Measurements from ENCODE around the gene TWIST1. TPM values are rescaled to one million over a fixed set of nuclear protein-coding genes. Genes with fewer than 3 reads are reported as not detected.

The TWIST1 gene
- total RNA-seq, 2 donors from 2014 or later = 1.6 to 6.4 TPM

- H3K36me3 ChIP-seq = no peaks in the 10 kb centered on the region
- no peaks in the 10 kb centered on the region for H3K27me3 ChIP-seq (replicated peaks; ENCODE audit: insufficient read depth)
- H3K27ac ChIP-seq = no peak overlapping the region
- H3K4me3 ChIP-seq = no peak overlapping the region
- 56% methylated on average over 6 of the region's 6 CpGs for WGBS
- no peaks in the 10 kb centered on the region for H3K9me3 ChIP-seq
- TF ChIP-seq, protein P1, sequence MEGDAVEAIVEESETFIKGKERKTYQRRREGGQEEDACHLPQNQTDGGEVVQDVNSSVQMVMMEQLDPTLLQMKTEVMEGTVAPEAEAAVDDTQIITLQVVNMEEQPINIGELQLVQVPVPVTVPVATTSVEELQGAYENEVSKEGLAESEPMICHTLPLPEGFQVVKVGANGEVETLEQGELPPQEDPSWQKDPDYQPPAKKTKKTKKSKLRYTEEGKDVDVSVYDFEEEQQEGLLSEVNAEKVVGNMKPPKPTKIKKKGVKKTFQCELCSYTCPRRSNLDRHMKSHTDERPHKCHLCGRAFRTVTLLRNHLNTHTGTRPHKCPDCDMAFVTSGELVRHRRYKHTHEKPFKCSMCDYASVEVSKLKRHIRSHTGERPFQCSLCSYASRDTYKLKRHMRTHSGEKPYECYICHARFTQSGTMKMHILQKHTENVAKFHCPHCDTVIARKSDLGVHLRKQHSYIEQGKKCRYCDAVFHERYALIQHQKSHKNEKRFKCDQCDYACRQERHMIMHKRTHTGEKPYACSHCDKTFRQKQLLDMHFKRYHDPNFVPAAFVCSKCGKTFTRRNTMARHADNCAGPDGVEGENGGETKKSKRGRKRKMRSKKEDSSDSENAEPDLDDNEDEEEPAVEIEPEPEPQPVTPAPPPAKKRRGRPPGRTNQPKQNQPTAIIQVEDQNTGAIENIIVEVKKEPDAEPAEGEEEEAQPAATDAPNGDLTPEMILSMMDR (IDR thresholded peaks at IDR 0.05) = no peak
- TF ChIP-seq POLR2A (IDR thresholded peaks at IDR 0.05) (no peak), POLR2AphosphoS5 (IDR thresholded peaks at IDR 0.05) (no peak)
- intact Hi-C loops (cut with DNase I) = no loop called here
- DNase-seq (ENCODE audit: low spot score) = no peak
- no peaks in the 10 kb centered on the region for H3K4me1 ChIP-seq (replicated peaks)
Measured at GRCh38 chr7:19091550-19092200, 25.8 kb downstream of the TWIST1 start.

DNA sequence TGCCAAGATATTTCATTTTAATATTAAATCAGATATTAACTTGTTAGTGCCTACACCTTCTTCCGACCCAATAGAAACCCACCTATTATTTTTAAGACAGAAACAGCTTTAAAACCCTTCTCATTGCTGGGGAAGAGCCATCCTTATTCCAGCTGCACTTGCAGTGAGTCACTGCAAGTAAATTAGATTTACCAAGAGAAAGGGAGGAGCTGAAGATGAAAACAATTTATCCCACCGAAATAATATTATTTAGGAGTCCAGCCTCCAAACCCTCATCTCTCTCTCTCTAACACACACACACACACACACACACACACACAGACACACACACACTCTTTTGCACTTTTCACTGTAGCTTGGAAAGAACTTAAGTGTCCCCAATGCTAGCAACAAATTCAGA, 26.9 kb downstream of the TWIST1 start:
- H3K27me3 ChIP-seq (replicated peaks; ENCODE audit: insufficient read depth) = no peaks in the 10 kb centered on the region
- no peak overlapping the region for H3K27ac ChIP-seq
- 90% methylated on average over 2 of the region's 2 CpGs for WGBS
- TF ChIP-seq POLR2AphosphoS5 (IDR thresholded peaks at IDR 0.05) (no peak), POLR2A (IDR thresholded peaks at IDR 0.05) (no peak)
- TF ChIP-seq, protein P1 (IDR thresholded peaks at IDR 0.05) = no peak
- intact Hi-C loops (cut with DNase I) = no loop called here
- DNase-seq (ENCODE audit: low spot score) = no peak
- no peaks in the 10 kb centered on the region for H3K4me1 ChIP-seq (replicated peaks)
- no peak overlapping the region for H3K4me3 ChIP-seq
- H3K36me3 ChIP-seq = no peaks in the 10 kb centered on the region
- H3K9me3 ChIP-seq = no peaks in the 10 kb centered on the region

GRCh38 chr7:19089797-19090196, 27.6 kb downstream of the TWIST1 start:
- no peak for DNase-seq (ENCODE audit: low spot score)
- 42% methylated on average over 3 of the region's 3 CpGs for WGBS
- H3K4me1 ChIP-seq (replicated peaks) = no peaks in the 10 kb centered on the region
- TF ChIP-seq POLR2A (IDR thresholded peaks at IDR 0.05) (no peak), POLR2AphosphoS5 (IDR thresholded peaks at IDR 0.05) (no peak)
- TF ChIP-seq, protein P1 (IDR thresholded peaks at IDR 0.05) = no peak
- H3K27ac ChIP-seq = no peak overlapping the region
- H3K4me3 ChIP-seq = no peak overlapping the region
- H3K36me3 ChIP-seq = no peaks in the 10 kb centered on the region
- no peaks in the 10 kb centered on the region for H3K9me3 ChIP-seq
- no peaks in the 10 kb centered on the region for H3K27me3 ChIP-seq (replicated peaks; ENCODE audit: insufficient read depth)
- intact Hi-C loops (cut with DNase I) = no loop called here

GRCh38 chr7:19089378-19089777, 28.1 kb downstream of the TWIST1 start:
- Histone ChIP-seq H3K4me3 (no peak overlapping the region), H3K36me3 (no peaks in the 10 kb centered on the region), H3K27ac (no peak overlapping the region), H3K4me1 (replicated peaks) (no peaks in the 10 kb centered on the region), H3K27me3 (replicated peaks; ENCODE audit: insufficient read depth) (no peaks in the 10 kb centered on the region), H3K9me3 (no peaks in the 10 kb centered on the region)
- intact Hi-C loops (cut with DNase I) = no loop called here
- no peak for DNase-seq (ENCODE audit: low spot score)
- TF ChIP-seq POLR2A (IDR thresholded peaks at IDR 0.05) = no peak
- no peak for TF ChIP-seq POLR2AphosphoS5 (IDR thresholded peaks at IDR 0.05)
- TF ChIP-seq, protein P1 (IDR thresholded peaks at IDR 0.05) = no peak
- WGBS = 57% methylated on average over 2 of the region's 2 CpGs

- WGBS = 26% methylated on average over 1 of the region's 1 CpG
Measured at GRCh38 chr7:19080093-19080492, 37.3 kb downstream of the TWIST1 start.

More at GRCh38 chr7:19080093-19080492, 37.3 kb downstream of the TWIST1 start:
- H3K4me3 ChIP-seq = no peak overlapping the region
- TF ChIP-seq POLR2A (IDR thresholded peaks at IDR 0.05) (no peak), POLR2AphosphoS5 (IDR thresholded peaks at IDR 0.05) (no peak)
- TF ChIP-seq, protein P1 (IDR thresholded peaks at IDR 0.05) = no peak
- H3K36me3 ChIP-seq = no peaks in the 10 kb centered on the region
- no peaks in the 10 kb centered on the region for H3K9me3 ChIP-seq
- no peaks in the 10 kb centered on the region for H3K4me1 ChIP-seq (replicated peaks)
- H3K27me3 ChIP-seq (replicated peaks; ENCODE audit: insufficient read depth) = no peaks in the 10 kb centered on the region
- intact Hi-C loops (cut with DNase I) = no loop called here
- DNase-seq (ENCODE audit: low spot score) = no peak
- no peak overlapping the region for H3K27ac ChIP-seq
